Measurements from ENCODE around the gene ILF2.

ILF2 gene

DNA sequence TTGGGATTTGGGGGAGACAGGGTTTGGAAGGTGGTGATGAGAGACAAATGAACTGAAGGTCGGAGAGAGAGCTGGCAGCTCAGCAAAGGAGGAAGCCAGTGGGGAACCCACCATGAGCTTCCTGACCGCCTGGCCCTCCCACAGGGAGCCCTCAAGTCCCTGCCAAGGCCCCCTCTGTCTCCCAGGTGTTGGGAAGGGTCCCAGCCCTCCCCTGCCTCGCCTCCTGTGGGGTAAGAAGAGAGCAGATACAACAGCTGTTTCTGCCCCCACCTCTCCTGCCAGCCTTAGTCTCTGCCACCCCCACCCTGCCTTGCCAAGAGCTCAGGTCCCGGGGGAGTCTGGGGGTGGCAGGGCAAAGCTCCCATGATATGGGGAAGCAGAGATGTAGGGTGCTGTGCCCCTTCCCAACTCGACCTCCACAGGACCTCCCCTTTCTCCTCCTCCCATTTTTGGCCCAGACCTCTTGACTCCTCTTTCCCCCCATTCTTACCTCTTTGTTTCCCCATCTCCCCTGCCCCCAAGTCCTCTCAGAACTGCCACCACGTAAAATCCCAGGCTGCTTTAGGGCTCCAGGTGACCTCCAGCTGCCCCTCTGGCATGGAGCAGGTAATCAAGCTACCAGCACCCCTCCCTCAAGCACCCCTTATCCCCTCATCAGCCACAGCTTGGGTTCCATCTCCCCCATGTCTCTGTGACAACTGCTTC lies 42.0 kb downstream of the ILF2 start:
- Histone ChIP-seq H3K27me3 (ENCODE audit: control insufficient read depth, insufficient read depth, low read length, poor library complexity, severe bottlenecking) (no peaks in the 10 kb centered on the region), H3K4me1 (ENCODE audit: control insufficient read depth, insufficient read depth, low read length) (peaks cover 12% of the 10 kb centered on the region), H3K27ac (ENCODE audit: insufficient read depth, low read depth, low read length, poor library complexity, severe bottlenecking) (no peak overlapping the region), H3K4me3 (ENCODE audit: insufficient read depth, low read depth, low read length) (no peak overlapping the region), H3K9me3 (ENCODE audit: control insufficient read depth, low read length) (no peaks in the 10 kb centered on the region), H3K36me3 (ENCODE audit: control insufficient read depth, insufficient read depth, low read length) (no peaks in the 10 kb centered on the region)
- 87 to 89% methylated on average over 6 of the region's 6 CpGs for WGBS, 2 experiments

DNA sequence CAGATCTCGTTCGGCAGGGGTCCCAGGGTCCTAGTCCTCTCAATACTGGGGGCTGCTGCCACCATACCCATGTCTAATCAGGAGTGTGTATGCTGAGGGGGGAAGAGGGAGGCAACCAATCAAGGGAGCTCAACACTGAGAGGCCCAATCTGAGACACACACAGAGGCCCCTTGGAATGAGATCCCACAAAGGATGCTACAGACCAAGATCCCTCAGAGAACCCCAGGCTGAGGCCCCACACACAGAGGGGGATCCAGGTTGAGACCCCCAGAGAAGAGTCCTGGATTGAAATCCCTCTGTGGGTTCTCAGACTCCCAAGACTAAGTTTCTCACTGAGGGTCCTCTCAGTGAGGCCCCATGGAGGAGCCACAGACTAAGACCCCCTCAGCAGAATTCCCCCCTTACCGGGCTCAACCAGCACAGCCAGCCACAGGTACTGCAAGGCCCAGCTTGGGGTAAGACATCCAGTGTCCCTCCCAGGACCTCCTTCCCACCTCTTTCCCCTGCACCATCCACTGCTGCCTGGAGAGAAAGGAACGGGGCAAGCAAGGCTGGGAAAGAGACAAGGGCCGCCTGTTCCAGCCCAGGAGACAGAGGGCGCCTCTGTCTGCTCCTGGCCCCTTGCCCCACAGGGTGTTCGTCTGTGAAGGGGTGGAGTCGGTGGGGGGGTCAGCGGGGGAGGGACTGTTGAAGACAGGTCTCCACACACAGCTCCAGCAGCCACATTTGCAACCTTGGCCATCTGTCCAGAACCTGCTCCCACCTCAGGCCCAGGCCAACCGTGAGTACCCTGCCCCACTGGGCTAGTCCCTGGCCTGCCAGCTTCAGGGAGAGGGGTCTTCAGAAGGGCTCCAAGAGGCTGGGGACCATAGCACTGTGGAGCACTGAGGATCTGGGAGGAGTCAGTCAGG lies 42.8 kb downstream of the ILF2 start, which contains the start of gene S100A1:
TSS of gene S100A1 (plus strand) at position 720 of the 912 bp plus-strand sequence. CDS start 2,088 bp downstream, outside the sequence.
- H3K36me3 ChIP-seq (ENCODE audit: control insufficient read depth, insufficient read depth, low read length) = no peaks in the 10 kb centered on the region
- 71 to 73% methylated on average over 10 of the region's 10 CpGs for WGBS, 2 experiments
- H3K9me3 ChIP-seq (ENCODE audit: control insufficient read depth, low read length) = no peaks in the 10 kb centered on the region
- peak within 1 kb of the TSS; percentile 56 for H3K4me3 ChIP-seq (ENCODE audit: insufficient read depth, low read depth, low read length)
- peak within 1 kb of the TSS; percentile 78 for H3K27ac ChIP-seq (ENCODE audit: insufficient read depth, low read depth, low read length, poor library complexity, severe bottlenecking)
- peaks cover 12% of the 10 kb centered on the region for H3K4me1 ChIP-seq (ENCODE audit: control insufficient read depth, insufficient read depth, low read length)
- no peaks in the 10 kb centered on the region for H3K27me3 ChIP-seq (ENCODE audit: control insufficient read depth, insufficient read depth, low read length, poor library complexity, severe bottlenecking)

DNA sequence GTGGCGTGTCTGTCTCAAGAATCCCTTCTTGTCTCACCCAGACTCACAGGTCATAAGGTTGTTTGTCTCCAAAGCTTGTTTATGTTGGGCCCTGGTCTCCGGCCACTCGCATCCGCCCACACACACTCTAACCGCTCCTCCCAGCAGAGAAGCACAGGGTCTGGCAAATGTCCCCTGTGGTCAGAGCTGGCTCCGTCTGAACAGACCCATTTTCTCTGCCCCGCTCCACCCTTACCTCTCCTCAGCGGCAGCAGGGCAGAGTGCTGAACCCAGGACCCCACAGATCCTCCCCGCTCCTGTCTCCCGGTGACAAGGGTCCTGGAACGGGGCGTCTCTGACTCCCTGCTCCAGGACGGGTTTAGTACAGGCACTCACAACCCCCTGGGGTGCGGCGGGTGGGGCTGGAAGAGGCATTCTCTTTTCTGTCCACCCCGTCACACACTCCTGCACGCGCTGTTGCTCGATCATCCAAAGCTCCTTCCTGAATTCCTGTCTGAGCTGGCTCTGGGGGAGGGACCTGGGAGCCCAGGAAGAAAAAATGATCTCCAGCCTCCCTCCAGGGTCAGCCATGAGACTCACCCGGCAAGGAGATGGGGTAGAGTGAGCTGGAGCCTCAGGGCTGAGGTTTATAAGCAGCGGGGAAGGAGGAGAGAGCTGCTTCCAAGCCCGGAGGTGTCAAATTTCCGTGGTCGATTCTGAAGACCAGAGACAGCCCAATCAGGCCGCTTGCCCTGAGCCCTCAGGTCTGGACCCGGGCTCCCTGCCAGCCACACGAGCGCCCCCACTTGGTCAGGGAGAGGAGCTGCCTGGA lies 43.7 kb downstream of the ILF2 start, which contains the start of gene S100A13:
TSS of gene S100A13 (minus strand) at position 602 of the 811 bp plus-strand sequence. CDS start 1,033 bp downstream, outside the sequence.
- H3K27ac ChIP-seq (ENCODE audit: insufficient read depth, low read depth, low read length, poor library complexity, severe bottlenecking) = peak within 1 kb of the TSS; percentile 78
- 5 to 6% methylated on average over 28 of the region's 28 CpGs for WGBS, 2 experiments

DNA sequence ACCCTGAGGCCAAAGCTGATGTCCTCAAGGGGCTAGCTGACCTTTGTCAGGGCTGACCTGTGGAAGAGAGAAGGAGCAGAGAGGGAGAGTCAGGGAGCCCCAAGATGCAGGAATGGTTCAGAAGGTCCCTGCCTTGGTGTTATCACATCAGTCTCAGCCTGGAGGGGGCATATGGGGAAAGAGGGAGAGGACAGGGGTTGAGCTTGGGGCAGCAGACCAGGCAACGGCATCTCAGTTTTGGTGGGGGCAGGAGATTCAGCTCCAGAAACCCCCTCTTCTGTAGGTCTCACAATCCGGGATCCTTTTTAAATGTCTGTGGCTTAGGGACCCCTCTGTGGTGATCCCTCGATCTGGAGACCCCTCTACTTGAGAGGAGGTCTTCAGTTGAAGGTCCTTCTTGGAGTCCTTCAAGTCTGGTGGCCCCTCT lies 44.3 kb downstream of the ILF2 start:
- H3K27ac ChIP-seq (ENCODE audit: insufficient read depth, low read depth, low read length, poor library complexity, severe bottlenecking) = no peak overlapping the region
- H3K36me3 ChIP-seq (ENCODE audit: control insufficient read depth, insufficient read depth, low read length) = peaks cover 5% of the 10 kb centered on the region
- 81 to 83% methylated on average over 3 of the region's 3 CpGs for WGBS, 2 experiments
- H3K9me3 ChIP-seq (ENCODE audit: control insufficient read depth, low read length) = no peaks in the 10 kb centered on the region
- H3K27me3 ChIP-seq (ENCODE audit: control insufficient read depth, insufficient read depth, low read length, poor library complexity, severe bottlenecking) = no peaks in the 10 kb centered on the region
- peaks cover 12% of the 10 kb centered on the region for H3K4me1 ChIP-seq (ENCODE audit: control insufficient read depth, insufficient read depth, low read length)
- peak overlapping the region; percentile 56 for H3K4me3 ChIP-seq (ENCODE audit: insufficient read depth, low read depth, low read length)

More for the DNA sequence above, 43.7 kb downstream of the ILF2 start, which contains the start of gene S100A13:
- H3K36me3 ChIP-seq (ENCODE audit: control insufficient read depth, insufficient read depth, low read length) = peaks cover 5% of the 10 kb centered on the region
- H3K27me3 ChIP-seq (ENCODE audit: control insufficient read depth, insufficient read depth, low read length, poor library complexity, severe bottlenecking) = no peaks in the 10 kb centered on the region
- peak within 1 kb of the TSS; percentile 56 for H3K4me3 ChIP-seq (ENCODE audit: insufficient read depth, low read depth, low read length)
- no peaks in the 10 kb centered on the region for H3K9me3 ChIP-seq (ENCODE audit: control insufficient read depth, low read length)
- H3K4me1 ChIP-seq (ENCODE audit: control insufficient read depth, insufficient read depth, low read length) = peaks cover 12% of the 10 kb centered on the region

DNA sequence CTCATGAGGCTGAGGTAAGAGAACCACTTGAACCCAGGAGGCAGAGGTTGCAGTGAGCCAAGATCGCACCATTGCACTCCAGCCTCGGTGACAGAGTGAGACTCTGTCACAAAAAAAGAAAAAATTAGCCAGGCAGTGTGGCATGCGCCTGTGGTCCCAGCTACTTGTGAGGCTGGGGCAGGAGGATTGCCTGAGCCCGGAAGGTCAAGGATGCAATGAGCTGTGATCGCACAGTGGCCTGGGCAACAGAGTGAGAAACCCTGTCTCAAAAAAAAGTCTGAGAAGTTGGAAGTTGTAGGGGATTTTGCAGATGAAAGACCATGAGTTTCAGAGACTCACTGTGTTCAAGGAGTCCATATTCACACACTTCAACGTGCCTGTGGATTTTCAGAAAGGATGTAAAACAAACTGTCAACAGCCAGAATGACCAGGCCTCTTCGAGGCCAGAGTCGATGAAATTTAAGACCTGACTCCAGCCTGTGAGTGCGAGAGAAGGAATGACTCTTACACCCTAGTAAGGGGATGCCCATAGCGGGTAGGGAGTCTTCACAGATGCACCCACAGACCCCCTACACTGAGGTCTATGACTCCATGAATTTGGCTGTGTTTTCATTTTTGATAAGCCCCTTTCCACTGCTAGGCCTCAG lies 45.7 kb downstream of the ILF2 start:
- H3K36me3 ChIP-seq (ENCODE audit: control insufficient read depth, insufficient read depth, low read length) = peaks cover 5% of the 10 kb centered on the region
- WGBS, 2 experiments = 94 to 96% methylated on average over 10 of the region's 10 CpGs
- no peak overlapping the region for H3K4me3 ChIP-seq (ENCODE audit: insufficient read depth, low read depth, low read length)
- no peaks in the 10 kb centered on the region for H3K27me3 ChIP-seq (ENCODE audit: control insufficient read depth, insufficient read depth, low read length, poor library complexity, severe bottlenecking)
- H3K4me1 ChIP-seq (ENCODE audit: control insufficient read depth, insufficient read depth, low read length) = peaks cover 12% of the 10 kb centered on the region
- no peaks in the 10 kb centered on the region for H3K9me3 ChIP-seq (ENCODE audit: control insufficient read depth, low read length)
- no peak overlapping the region for H3K27ac ChIP-seq (ENCODE audit: insufficient read depth, low read depth, low read length, poor library complexity, severe bottlenecking)

DNA sequence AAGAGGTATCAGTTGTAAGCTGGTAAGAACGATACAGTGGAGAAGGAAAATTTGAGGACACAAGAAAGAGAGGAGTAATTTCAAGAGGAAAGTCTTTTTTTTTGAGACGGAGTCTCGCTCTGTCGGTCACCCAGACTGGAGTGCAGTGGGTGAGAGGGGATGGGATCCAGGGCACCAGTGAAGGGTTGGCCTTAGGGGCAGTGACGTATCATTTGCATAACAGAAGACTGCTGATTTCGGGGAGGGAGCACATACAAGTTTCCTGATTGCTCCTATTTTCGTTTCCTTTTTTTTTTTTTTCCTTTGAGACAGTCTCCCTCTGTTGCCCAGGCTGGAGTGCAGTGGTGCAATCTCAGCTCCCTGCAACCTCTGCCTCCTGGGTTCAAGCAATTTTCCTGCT lies 47.7 kb downstream of the ILF2 start:
- WGBS, 2 experiments = 54% methylated on average over 7 of the region's 7 CpGs
- Histone ChIP-seq H3K4me1 (ENCODE audit: control insufficient read depth, insufficient read depth, low read length) (peaks cover 6% of the 10 kb centered on the region), H3K4me3 (ENCODE audit: insufficient read depth, low read depth, low read length) (no peak overlapping the region), H3K27ac (ENCODE audit: insufficient read depth, low read depth, low read length, poor library complexity, severe bottlenecking) (no peak overlapping the region), H3K27me3 (ENCODE audit: control insufficient read depth, insufficient read depth, low read length, poor library complexity, severe bottlenecking) (no peaks in the 10 kb centered on the region), H3K36me3 (ENCODE audit: control insufficient read depth, insufficient read depth, low read length) (peaks cover 16% of the 10 kb centered on the region), H3K9me3 (ENCODE audit: control insufficient read depth, low read length) (no peaks in the 10 kb centered on the region)

DNA sequence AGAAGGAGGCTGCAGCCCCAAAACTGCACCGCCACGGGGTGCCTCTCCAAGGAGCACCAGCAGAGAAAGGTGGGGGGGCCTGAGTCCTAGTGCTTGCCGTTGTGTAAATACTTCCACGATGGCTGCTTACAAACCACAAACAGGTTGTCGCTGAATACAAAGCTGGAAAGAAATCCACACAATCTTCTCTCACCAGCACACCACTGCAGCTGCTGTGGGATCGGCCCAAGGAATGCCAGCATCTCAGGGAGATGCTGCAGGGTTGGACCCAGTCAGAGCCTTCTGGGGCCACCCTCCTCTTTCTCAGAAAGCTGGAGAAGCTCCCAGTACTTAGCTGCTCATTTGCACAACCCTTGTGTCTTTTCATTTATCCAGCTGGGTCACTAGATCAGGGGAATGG lies 51.6 kb downstream of the ILF2 start:
- Histone ChIP-seq H3K4me3 (ENCODE audit: insufficient read depth, low read depth, low read length) (no peak overlapping the region), H3K9me3 (ENCODE audit: control insufficient read depth, low read length) (no peaks in the 10 kb centered on the region), H3K4me1 (ENCODE audit: control insufficient read depth, insufficient read depth, low read length) (no peaks in the 10 kb centered on the region), H3K27ac (ENCODE audit: insufficient read depth, low read depth, low read length, poor library complexity, severe bottlenecking) (no peak overlapping the region), H3K27me3 (ENCODE audit: control insufficient read depth, insufficient read depth, low read length, poor library complexity, severe bottlenecking) (no peaks in the 10 kb centered on the region), H3K36me3 (ENCODE audit: control insufficient read depth, insufficient read depth, low read length) (peaks cover 16% of the 10 kb centered on the region)
- WGBS, 2 experiments = 92 to 95% methylated on average over 6 of the region's 6 CpGs

DNA sequence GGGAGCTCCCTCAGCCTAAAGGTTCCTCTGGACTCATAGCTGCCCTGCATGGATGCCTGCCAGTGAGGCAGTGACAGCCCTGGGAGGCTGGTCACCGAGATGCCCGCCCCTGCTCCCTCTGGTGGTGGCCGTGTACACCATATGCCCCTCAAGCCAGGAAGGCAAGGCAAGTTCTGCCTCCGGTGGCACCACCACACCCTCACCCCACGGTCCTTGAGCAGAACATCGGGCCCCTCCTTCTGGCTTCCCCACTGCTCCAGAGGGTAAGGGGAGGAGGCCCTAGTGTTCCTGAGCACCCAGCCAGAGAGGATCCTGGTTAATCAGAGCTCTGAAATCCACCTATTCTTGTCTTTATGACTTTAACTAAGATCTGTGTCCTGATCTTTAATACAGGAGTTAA lies 53.1 kb downstream of the ILF2 start:
- Histone ChIP-seq H3K27ac (ENCODE audit: insufficient read depth, low read depth, low read length, poor library complexity, severe bottlenecking) (no peak overlapping the region), H3K9me3 (ENCODE audit: control insufficient read depth, low read length) (no peaks in the 10 kb centered on the region), H3K4me3 (ENCODE audit: insufficient read depth, low read depth, low read length) (no peak overlapping the region), H3K27me3 (ENCODE audit: control insufficient read depth, insufficient read depth, low read length, poor library complexity, severe bottlenecking) (no peaks in the 10 kb centered on the region), H3K4me1 (ENCODE audit: control insufficient read depth, insufficient read depth, low read length) (peaks cover 2% of the 10 kb centered on the region), H3K36me3 (ENCODE audit: control insufficient read depth, insufficient read depth, low read length) (peaks cover 14% of the 10 kb centered on the region)
- WGBS, 2 experiments = 94 to 95% methylated on average over 6 of the region's 6 CpGs

DNA sequence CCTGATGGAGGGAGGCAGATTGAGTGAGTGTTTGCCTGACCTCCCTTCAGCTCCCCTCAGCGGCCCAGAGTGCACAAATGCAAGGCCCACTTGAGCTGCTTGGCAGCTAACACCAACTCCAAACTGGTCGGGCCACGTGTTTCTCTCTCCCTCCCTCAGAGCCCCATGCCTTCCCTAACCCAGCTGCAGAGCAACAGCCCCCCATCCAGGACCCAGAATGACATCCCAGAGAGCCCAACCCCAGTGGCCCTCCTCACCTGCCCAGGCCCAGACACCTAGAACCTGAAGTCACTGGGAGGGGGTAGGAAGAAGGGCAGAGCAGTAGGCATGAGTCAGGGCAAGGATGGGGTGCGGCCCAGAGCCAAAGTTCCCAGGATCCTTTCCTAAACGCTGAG lies 53.9 kb downstream of the ILF2 start:
- H3K4me1 ChIP-seq (ENCODE audit: control insufficient read depth, insufficient read depth, low read length) = peaks cover 10% of the 10 kb centered on the region
- no peak overlapping the region for H3K27ac ChIP-seq (ENCODE audit: insufficient read depth, low read depth, low read length, poor library complexity, severe bottlenecking)
- no peaks in the 10 kb centered on the region for H3K9me3 ChIP-seq (ENCODE audit: control insufficient read depth, low read length)
- H3K27me3 ChIP-seq (ENCODE audit: control insufficient read depth, insufficient read depth, low read length, poor library complexity, severe bottlenecking) = no peaks in the 10 kb centered on the region
- 87 to 89% methylated on average over 5 of the region's 5 CpGs for WGBS, 2 experiments
- H3K36me3 ChIP-seq (ENCODE audit: control insufficient read depth, insufficient read depth, low read length) = peaks cover 11% of the 10 kb centered on the region
- H3K4me3 ChIP-seq (ENCODE audit: insufficient read depth, low read depth, low read length) = no peak overlapping the region
